IPS DF 4.7 (cell line): Measurements from ENCODE around the gene KCNJ1.

Experiments
- DNase-seq: peaks from one replicate; pipeline ENCODE4 v3.0.0-alpha.2; 2013; ENCODE audit warnings: low spot score; ENCODE audit errors: extremely low read depth

KCNJ1 gene

DNA sequence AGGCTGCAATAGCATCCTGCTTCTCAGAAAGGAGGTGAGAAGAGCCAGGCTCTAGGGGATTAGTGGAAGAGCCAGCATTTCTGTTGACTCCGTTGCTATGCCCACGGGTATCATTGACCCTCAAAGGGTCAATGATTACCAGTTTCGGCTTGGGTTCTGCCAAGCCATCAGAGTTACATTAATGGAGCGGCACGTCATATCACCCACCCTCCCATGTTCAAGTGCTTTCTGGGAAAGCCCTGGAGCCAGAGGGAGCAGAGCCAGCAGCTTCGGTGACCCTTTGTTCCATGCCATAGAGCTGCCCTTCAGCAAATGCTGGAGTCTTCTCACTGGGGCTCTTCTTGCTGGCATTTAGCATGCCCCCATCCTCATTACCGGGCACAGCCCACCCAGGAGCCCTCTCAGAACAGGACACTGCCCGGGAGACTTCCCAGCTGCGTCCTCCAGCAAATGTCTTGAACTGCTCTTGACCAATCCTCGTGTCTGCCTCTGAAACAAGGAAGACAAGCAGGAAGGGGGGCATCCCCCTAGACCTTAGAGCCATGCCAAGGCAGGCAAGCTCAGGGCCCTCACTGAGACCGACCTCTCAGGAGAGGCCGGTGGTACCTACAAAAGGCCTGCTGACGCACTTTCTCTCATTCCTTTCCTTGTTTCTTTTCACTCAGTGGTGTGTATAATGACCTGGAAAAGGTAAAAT, 14.6 kb downstream of the KCNJ1 start:
- DNase-seq, result no peak

GRCh38 chr11:128848815-128849455, 18.2 kb downstream of the KCNJ1 start:
- DNase-seq, result peak; percentile 53

GRCh38 chr11:128846985-128847384, 20.1 kb downstream of the KCNJ1 start:
- DNase-seq, result no peak

DNA sequence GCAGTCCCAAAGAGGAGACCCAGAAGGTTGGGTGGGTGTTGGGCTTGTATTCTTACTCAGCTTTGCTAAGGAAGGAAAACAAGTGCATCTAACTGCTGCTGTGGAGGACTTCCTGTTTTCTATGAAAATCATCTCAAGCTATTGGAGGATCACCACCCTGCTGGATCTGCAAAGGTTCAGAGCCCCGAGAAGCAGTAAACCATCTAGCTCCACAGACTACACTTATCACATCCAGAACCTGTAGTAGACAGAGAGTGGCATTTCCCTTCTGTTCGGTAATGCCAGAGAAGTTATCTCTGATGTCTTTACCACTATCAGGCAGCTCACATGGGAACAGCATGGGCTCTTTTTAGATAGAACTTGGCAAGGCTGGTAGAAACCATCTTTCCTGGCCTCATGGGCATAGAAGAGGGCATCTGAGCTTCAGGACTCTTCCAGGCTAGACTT, 21.7 kb downstream of the KCNJ1 start:
- DNase-seq, result no peak

DNA sequence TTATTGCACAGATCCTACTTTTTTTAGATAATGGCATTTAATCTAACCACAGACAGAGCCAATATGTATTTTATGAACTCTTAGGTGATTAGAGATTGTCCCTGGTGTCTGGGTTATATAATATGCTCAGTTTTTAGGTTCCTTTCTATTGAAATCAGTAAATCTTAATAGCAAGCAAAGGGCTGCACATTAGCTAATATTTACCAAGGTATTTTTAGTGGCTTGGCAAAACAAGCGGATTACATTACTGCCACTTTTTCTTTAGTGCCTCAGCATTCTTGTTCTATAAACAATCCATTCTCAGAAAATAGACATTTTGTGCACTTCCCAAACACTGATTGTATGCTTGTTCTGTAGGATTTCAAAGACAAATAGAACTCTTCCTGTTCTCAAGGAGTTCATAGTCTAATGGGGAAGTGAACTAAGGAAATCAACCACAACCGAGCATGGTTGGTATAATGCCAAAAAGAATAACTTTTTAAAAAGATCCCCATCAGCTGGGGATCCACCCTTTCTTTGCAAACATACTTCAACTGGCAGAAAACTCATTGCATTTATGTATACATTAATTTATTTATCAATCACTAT, 23.8 kb downstream of the KCNJ1 start:
- no peak for DNase-seq

DNA sequence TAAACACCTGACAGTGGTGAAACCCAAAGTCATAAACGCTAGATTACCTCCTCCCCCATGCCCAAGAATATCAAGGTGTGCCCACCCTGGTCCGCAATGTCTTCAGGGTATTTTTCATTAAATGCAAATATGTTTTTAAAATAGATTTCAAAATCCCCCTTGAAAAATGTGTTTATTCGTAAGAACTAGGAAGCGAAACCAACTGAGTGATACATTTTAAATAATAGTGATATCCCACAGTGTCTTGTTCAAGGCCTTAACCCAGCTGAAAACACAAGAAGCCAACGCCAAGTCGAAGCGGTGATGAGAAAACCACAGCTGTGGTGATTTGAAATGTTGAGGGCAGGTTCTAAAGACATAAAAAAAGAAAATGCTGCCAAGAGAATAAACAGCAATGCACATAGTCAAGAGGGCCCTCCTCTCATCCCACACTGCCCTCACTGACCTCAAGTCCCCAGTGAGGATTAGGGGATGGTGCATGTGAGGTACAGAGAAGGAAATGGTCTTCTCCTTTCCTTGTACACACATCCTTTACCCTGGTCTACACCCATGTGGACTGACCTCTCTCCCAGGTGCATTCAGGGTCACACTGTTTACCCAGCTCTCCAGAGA, 25.5 kb downstream of the KCNJ1 start:
- DNase-seq, result no peak

- no peak for DNase-seq
Observed at GRCh38 chr11:128840783-128841182, 26.3 kb downstream of the KCNJ1 start.

GRCh38 chr11:128840137-128840536, 27.0 kb downstream of the KCNJ1 start:
- no peak for DNase-seq

DNA sequence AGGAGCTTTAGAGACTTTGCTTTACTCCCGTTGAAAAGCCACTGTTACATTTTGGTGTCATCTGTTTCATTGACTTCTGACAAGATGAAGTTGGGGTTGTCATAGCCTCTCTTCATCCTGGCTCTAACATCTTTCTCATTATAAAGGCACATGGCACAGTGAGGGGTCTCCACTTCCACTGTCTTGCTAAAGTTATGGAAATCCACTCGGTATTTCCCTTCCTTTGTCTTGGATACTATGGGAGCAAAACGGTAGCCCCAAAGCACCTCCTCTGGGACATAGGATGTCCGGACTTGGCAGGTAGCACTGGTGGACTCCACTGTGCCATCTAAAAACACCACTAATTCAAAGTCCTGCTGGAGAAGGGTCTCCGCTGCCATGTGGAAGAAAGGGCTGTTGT, 28.0 kb downstream of the KCNJ1 start:
- DNase-seq, result no peak

- no peak for DNase-seq
Observed at GRCh38 chr11:128837627-128838026, 29.5 kb downstream of the KCNJ1 start.

DNA sequence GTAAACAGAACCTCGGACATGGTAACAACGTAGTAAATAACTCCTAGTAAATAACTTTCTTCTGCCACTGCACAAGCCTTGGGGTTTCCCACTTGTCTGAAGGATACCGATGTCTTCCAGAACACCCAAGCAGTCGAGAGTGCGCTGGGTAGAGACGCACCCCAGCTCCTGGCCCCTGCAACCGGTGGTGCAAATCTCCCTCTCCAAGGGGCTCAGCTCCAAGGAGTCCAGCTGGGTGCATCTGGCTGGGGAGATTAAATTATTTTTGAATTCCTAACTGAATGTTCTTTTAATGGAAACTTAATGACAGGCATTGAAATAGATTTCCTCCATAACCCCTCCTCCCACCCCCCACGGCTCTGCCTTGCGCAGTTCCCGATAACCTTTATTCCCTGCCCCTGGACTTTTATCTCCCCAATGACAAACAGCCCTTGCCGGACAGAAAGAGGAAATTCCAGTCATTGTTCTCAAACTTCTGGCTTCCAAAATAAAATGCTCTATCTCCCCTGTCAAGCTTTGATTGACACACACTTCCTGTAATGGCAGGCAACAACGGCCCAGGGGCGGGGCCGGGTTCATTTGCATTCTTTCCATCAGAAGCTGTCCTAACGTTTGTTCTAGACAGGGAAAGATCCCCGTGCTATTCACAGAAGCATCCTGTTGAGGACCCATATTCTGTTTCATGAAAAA, 31.2 kb downstream of the KCNJ1 start:
- no peak for DNase-seq

DNA sequence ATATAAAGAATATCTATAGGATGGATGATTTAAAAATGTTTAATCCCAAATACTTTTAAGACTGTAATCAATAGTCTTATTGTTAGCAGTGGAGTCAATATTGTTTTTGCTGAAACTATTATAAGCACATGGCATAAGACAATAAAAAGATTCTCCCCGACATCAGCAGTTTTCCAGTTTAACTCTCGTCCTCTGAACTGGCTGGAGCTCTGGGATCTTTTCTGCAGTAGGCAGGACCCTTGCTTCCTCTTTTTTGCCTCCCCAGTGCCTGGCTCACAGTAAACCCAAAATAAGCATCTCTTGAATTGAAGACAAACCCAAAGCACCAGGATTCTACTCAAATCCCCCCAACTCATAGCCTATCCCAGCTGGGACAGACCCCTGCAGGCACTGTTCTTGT, 32.9 kb downstream of the KCNJ1 start:
- DNase-seq, result no peak

DNA sequence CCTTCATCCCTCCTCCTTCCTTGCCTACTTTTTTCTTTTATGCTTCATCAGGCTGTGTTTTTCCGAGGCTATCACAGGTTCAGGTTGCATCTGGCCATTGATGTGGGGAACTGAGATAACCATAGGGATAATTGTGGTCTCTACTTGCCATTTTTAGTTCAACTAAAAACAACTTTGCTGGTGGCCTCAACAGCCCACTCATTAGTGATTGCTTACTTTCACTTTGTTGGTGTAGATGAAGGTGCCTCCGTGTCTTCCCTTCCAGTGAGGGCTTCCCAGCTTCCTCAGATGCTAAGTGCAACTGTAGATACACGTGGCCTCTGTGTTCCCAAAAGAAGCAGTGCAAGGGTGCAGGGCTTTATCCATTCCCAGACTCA, 35.0 kb downstream of the KCNJ1 start:
- DNase-seq, result no peak

GRCh38 chr11:128831174-128832120, 35.6 kb downstream of the KCNJ1 start:
- peak; percentile 25 for DNase-seq

DNA sequence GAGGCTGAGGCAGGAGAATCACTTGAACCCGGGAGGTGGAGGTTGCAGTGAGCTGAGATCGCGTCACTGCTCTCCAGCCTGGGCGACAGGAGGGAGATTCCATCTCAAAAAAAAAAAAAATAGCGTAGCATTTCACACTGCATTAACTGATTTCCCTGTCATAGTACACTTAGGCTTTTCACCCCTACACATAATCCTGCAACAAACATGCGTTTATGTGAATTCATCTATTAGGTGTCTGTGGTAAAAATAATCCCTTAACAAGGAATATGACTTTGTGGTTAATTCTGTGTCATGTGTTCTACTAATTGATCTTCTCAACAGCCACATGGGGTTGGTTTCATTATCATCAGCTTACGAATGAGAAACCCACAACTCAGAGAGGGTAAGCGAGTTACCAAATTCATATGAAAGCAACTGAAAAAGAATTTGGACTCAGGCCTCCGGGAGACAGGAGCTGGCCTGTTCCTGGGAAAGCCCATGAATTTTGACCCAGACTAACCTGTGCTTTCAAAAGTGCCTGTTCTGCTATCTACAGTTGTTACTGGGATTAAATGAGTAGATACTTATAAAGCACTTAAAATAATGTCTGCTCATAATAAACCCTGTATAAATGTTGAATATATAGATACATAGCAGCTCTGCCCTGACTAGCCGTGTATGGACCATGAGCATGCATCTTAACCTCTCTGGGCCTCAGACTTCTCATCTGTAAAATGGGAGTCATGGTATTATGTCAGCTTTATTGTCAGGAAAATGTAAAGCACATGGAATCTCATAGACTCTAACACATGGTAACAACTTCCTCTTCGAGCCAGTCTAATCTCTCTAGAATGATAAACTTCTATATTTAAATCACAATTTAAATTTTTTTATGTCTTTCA, 36.6 kb downstream of the KCNJ1 start:
- no peak for DNase-seq

- DNase-seq, result no peak
Observed at GRCh38 chr11:128828350-128828749, 38.7 kb downstream of the KCNJ1 start.

GRCh38 chr11:128827191-128827893, 39.8 kb downstream of the KCNJ1 start:
- DNase-seq, result no peak

GRCh38 chr11:128825050-128825784, 41.9 kb downstream of the KCNJ1 start:
- DNase-seq, result no peak
